ENCODE data around the gene ZFPM1.

ZFPM1 gene

GRCh38 chr16:88548131-88548874 lies 95.2 kb downstream of the ZFPM1 start:
- no peak for DNase-seq

- no peak for DNase-seq
These were observed 95.9 kb downstream of the ZFPM1 start for GRCh38 chr16:88548985-88549384.

GRCh38 chr16:88549671-88550245 lies 96.7 kb downstream of the ZFPM1 start:
- DNase-seq = no peak

GRCh38 chr16:88550246-88550661 lies 97.2 kb downstream of the ZFPM1 start:
- DNase-seq = peak; percentile 37

- DNase-seq = no peak
These were observed 99.1 kb downstream of the ZFPM1 start for GRCh38 chr16:88552166-88552565.

GRCh38 chr16:88552815-88553214 lies 99.7 kb downstream of the ZFPM1 start:
- no peak for DNase-seq

- DNase-seq = no peak
These were observed 100.7 kb downstream of the ZFPM1 start for GRCh38 chr16:88553739-88554138.

GRCh38 chr16:88554711-88555264 lies 101.7 kb downstream of the ZFPM1 start:
- no peak for DNase-seq

GRCh38 chr16:88556294-88556988 lies 103.4 kb downstream of the ZFPM1 start:
- DNase-seq = no peak

GRCh38 chr16:88558457-88559442 lies 105.7 kb downstream of the ZFPM1 start:
- DNase-seq = peak; percentile 83

- DNase-seq = no peak
These were observed 107.8 kb downstream of the ZFPM1 start for GRCh38 chr16:88560714-88561484.

GRCh38 chr16:88561485-88562359 lies 108.6 kb downstream of the ZFPM1 start:
- DNase-seq = peak; percentile 63

GRCh38 chr16:88566158-88566557 lies 113.1 kb downstream of the ZFPM1 start:
- no peak for DNase-seq

- DNase-seq = no peak
These were observed 115.9 kb downstream of the ZFPM1 start for GRCh38 chr16:88568710-88569613.

GRCh38 chr16:88569614-88569984 lies 116.5 kb downstream of the ZFPM1 start:
- no peak for DNase-seq

GRCh38 chr16:88569985-88570690 lies 117.1 kb downstream of the ZFPM1 start, which contains the start of gene ZC3H18:
ZC3H18 (plus strand) TSS chr16:88570403; CDS start chr16:88577124, 6,721 bp downstream.
- DNase-seq = peak; percentile 97

- peak; percentile 49 for DNase-seq
These were observed 117.6 kb downstream of the ZFPM1 start for GRCh38 chr16:88570691-88571092.

GRCh38 chr16:88575251-88575650 lies 122.2 kb downstream of the ZFPM1 start:
- no peak for DNase-seq

- DNase-seq = no peak
These were observed 123.2 kb downstream of the ZFPM1 start for GRCh38 chr16:88576307-88576706.

Data from DMS53 (cell line).